22Rv1 (cell line): ENCODE data around the gene EPHA6.
"Not testable (repeated sequence)": the region's sequence is repeated elsewhere in the genome, so short reads cannot be mapped to it uniquely, and the experiment has no call there.

Experiments used
- ZFX ChIP-seq: fragments of 450-650 bp; IDR thresholded peaks from 2 replicates; pipeline ENCODE4 v1.6.1; 2017; ENCODE audit warnings: antibody characterized with exemption, borderline replicate concordance
- TF ChIP-seq, protein P1 (sequence below): fragments of 450-650 bp; IDR thresholded peaks from 2 replicates; pipeline ENCODE4 v1.5.1; 2017; ENCODE audit warnings: mild to moderate bottlenecking

DNA sequence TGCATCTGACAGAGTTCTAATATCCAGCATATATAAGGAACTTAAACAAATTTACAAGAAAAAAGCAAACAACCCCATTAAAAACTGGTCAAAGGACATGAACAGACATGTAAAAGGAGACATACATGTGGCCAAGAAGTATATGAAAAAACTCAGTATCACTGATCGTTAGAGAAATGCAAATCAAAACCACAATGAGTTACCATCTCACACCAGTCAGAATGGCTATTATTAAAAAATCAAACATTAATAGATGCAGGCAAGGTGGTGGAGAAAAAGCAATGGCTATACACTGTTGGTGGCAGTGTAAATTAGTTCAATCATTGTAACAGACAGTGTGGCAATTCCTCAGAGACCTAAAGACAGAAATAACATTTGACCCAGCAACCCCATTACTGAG lies 806.1 kb downstream of the EPHA6 start:
- TF ChIP-seq, protein P1, sequence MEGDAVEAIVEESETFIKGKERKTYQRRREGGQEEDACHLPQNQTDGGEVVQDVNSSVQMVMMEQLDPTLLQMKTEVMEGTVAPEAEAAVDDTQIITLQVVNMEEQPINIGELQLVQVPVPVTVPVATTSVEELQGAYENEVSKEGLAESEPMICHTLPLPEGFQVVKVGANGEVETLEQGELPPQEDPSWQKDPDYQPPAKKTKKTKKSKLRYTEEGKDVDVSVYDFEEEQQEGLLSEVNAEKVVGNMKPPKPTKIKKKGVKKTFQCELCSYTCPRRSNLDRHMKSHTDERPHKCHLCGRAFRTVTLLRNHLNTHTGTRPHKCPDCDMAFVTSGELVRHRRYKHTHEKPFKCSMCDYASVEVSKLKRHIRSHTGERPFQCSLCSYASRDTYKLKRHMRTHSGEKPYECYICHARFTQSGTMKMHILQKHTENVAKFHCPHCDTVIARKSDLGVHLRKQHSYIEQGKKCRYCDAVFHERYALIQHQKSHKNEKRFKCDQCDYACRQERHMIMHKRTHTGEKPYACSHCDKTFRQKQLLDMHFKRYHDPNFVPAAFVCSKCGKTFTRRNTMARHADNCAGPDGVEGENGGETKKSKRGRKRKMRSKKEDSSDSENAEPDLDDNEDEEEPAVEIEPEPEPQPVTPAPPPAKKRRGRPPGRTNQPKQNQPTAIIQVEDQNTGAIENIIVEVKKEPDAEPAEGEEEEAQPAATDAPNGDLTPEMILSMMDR: not testable (repeated sequence)
- not testable (repeated sequence) for TF ChIP-seq ZFX
